ENCODE results near the gene INHBE.
"Not testable (repeated sequence)": the region's sequence is repeated elsewhere in the genome, so short reads cannot be mapped to it uniquely, and the experiment has no call there.

Gene INHBE, protein sequence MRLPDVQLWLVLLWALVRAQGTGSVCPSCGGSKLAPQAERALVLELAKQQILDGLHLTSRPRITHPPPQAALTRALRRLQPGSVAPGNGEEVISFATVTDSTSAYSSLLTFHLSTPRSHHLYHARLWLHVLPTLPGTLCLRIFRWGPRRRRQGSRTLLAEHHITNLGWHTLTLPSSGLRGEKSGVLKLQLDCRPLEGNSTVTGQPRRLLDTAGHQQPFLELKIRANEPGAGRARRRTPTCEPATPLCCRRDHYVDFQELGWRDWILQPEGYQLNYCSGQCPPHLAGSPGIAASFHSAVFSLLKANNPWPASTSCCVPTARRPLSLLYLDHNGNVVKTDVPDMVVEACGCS

DNA sequence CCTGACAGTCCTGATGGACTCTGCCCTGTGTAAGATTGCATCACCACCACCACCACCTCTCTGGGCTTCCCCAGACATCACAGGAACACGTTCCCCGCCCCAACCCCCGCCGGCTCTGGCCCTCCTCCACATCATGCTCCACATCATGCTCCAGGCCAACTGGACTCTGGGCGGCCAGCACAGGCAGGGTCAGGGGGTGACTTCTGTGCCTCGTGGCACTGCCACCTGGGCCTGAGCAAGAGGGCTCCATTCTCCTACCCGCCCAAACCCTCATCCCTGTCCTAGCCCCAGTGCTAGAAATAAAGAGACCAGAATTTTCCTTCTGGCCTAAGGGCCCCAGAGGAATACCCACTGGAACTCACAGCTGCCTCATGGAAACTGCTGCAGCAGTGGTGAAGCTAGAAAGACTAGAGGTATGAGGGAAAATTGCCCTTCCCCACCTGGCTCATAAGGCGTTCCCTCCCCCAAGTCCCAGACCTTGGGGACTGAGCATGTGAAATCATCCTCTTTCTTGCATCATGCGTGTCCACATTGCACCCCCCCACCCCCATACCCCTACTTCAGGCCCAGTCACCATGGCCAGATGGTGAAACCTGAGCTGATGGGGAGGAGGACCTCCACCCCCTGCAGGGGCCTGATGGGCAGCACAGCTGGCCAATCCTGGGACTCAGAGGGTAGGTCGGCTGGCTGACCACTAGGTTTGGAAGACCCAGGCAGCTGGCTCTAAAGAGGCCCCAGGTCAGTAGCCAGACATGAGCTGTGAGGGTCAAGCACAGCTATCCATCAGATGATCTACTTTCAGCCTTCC is at the start of gene INHBE:
TSS of gene INHBE (plus strand) at position 742 of the 808 bp plus-strand sequence. CDS start 230 bp downstream, outside the sequence.
- peak; percentile 81 for DNase-seq

DNA sequence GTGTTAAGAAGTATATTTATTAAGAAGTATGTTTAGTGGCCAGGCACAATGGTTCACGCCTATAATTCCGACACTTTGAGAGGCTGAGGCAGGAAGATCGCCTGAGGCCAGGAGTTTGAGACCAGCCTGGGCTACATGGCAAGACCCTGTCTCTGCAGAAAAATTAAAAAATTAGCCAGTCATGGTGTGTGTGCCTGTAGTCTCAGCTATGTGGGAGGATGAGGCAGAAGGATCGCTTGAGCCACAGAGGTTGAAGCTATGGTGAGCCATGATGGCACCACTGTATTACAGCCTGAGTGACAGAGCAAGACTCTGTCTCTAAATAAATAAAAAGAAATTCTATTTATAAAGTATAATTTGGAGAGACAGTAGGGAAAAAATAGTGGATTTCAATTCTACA is 44.6 kb upstream of the INHBE start:
- DNase-seq, result no peak

DNA sequence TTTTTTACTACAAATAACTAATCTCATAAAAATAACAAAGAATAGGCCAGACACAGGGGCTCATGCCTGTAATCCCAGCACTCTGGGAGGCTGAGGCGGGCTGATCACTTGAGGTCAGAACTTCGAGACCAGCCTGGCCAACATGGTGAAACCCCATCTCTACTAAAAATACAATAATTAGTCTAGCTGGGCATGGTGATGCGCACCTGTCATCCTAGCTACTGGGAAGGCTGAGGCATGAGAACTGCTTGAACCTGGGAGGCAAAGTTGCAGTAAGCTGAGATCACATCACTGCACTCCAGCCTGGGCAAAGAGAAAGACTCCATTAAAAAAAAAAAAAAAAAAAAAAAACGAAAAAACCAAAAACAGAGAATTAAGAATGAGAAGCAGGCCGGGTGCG is 40.9 kb upstream of the INHBE start:
- DNase-seq, result not testable (repeated sequence)

DNA sequence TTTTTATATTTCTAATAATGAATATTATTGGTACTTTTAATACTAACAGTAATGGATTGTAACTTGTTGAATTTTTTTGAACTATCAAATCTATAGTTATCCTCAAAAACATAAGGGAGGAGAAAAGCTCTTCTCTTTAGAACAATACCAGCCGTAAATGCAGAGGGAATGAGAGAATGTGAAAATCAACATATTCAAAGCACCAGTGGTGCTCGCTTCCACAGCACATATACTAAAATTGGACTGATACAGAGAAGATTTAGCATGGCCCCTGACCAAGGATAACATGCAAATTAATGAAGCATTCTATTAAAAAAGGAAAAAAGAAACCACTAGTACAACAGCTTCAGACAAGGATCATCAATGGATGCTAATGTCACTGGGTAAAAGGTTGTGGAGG is 40.0 kb upstream of the INHBE start:
- no peak for DNase-seq

DNA sequence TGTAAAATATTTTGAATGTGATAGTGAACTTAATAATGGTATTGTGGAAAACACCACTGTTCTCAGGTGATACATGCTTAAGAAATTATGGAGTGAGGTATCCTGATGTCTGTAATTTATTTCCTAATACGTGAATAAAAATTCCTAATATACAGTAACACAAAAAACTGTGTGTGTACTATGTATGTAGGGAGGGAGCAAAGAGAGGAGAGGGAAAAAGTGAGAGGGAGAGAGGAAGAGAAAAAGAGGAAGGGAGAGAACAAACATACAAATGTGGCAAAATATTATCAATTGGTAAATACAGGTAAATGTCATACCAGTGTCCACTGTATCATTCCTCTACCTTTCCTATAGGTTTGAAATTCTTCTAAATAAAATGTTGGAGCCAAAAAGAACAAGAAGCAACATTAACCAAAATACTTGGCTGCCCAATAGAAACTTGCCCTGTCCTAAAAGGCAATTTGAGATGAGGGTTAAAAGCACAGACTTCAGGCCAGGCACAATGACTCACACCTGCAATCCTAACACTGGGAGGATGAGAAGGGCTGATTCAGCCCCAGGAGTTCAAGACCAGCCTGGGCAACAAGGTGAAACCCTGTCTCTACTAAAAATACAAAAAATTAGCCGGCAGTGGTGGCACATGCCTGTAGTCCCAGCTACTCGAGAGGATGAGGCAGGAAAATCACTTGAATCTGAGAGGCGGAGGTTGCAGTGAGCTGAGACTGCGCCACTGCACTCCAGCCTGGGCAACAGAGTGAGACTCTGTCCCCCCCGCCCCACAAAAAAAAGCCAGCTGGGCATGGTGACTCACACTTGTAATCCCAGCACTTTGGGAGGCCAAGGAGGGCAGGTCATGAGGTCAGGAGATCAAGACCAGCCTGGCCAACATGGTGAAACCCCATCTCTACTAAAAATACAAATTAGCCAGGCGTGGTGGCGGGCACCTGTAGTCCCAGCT is 38.8 kb upstream of the INHBE start:
- DNase-seq, result no peak

DNA sequence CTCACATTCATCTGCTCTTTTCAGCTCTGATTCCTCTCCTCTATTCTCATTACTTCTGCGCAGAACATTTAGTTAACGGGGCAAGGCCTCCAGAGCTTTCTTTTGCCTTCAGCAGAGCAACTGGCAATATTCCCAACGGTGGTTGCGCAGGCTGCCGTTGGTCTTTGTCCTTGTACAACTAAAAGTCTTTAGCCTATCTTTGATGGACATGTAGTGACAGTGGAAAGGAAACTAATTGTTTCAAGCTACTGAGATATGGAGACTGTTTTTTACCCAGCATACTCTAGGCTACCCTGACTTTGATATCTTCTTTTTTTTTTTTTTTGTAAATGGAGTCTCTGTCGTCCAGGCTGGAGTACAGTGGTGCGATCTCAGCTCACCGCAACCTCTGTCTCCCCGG is 36.9 kb upstream of the INHBE start:
- DNase-seq, result no peak

DNA sequence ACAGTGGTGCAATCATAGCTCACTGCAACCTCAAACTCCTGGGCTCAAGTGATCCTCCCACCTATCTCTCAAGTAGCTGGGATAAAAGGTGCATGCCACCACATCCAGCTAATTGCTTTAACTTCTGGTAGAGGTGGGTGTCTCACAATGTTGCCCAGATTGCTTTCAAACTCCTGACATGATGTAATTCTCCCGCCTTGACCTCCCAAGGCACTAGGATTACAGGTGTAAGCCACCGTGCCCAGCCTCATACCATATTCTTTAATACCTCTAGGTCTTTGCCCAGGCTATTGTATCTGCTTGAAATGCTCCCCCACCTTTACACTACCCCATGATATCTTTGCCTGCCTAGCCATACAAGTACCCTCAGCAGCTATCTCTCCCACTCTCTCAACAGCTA is 35.6 kb upstream of the INHBE start:
- no peak for DNase-seq

DNA sequence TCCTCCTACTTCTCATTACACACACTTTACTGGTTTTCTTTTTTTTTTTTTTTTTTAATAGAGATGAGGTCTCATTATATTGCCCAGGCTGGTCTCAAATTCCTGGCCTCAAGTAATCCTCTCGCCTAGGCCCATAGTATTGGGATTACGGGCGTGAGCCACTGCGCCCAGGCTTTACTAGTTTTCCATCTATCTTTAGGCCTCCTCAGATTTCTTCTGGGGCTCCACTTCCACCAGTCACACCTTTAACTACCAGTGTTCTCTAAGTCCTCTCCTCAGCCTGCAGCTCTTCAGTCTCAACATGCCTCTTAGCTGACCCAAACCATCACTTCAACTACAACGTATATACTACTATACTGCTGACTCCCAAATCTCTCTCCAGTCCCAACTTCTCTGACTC is 34.6 kb upstream of the INHBE start:
- DNase-seq, result no peak

DNA sequence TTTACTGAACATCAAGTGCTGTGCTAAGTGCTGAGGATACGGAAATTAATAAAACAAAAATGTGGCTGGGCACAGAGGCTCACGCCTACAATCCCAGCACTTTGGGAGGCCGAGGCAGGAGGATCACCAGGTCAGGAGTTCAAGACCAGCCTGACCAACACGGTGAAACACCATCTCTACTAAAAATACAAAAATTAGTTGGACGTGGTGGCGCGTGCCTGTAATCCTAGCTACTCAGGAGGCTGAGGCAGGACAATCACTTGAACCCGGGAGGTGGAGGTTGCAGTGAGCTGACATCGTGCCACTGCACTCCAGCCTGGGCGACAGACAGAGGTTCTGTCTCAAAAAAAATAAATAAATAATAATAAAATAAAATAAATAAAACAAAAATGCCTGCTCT is 28.2 kb upstream of the INHBE start:
- not testable (repeated sequence) for DNase-seq

DNA sequence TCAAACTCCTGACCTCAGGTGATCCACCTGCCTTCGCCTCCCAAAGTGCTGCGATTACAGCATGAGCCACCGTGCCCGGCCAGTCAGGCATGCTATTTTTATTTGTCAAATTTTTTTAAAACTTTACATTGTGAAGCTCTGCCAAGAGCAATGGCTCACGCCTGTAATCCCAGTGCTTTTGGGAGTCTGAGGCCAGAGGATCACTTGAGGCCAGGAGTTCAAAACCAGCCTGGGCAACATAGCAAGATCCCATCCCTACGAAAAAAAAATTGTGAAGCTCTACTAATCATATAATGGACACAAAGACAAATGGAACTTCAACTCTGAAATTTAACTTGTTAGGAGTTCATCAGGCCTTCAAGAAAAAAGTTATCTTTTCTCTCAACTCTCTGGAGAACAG is 26.1 kb upstream of the INHBE start:
- DNase-seq, result no peak

DNA sequence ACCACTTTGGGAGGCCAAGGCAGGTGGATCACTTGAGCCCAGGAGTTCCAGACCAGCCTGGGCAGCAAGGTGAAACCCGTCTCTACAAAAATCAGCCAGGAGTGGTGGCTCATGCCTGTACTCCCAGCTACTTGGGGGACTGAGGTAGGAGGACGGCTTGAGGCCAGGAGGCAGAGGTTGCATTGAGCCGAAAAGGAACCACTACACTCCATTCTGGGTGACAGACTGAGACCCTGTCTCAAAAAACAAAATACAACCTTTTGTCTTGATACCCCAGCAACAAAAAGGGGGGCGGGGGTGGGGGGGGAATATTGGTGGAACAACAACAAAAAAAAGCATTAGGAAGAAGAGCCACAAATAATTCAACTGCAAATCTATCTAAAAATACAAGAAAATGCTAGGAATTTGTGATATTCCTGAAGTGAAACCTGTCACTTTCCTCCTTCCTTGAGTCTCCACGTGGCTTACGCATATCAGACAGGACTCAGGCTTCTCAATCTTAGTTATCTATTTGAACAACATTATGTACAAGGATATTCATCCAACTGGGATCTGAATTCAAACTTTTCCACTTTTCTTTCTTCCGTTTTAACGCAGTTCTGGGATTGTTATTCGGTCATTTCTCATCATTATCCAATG is 25.5 kb upstream of the INHBE start:
- DNase-seq, result no peak

DNA sequence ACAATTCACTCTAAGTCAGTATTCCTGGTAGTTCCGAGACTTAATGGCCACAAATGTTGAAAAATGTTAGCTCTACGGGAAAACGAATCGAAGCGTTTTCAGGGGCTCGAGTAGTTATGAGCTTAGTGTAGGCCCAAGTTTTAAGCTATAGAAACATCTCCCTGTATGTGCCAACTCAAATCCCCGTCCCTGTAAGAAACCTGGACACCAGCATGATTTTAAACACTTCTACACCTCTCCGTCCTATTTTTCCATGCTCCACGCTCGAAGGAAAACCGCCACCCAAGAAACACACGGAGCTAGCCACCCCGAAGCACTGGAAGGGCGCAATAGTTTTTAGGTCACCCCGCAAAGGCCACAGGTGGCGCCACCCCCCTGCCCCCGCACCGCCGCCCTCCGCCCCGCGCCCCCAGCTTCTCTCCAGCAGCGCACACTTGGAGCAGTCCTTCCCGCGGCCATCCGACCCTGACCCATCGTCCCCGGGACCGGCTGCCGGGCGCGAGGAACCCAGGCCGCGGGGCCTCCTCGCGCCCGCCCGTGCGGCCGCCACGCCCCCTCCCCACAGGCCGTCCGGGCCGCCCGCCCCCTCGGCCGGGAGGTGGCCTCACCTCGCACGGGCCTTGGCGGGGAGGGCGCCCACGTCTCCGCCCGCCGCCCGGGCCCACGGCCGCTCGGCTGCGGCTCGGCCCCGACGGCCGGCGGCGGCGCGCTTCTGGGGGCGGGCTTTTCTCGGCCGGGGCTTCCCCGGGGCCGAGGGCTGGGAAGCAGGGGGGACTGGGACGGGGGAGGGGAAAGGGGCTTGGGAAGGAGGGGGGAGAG is 24.8 kb upstream of the INHBE start:
- peak; percentile 56 for DNase-seq

DNA sequence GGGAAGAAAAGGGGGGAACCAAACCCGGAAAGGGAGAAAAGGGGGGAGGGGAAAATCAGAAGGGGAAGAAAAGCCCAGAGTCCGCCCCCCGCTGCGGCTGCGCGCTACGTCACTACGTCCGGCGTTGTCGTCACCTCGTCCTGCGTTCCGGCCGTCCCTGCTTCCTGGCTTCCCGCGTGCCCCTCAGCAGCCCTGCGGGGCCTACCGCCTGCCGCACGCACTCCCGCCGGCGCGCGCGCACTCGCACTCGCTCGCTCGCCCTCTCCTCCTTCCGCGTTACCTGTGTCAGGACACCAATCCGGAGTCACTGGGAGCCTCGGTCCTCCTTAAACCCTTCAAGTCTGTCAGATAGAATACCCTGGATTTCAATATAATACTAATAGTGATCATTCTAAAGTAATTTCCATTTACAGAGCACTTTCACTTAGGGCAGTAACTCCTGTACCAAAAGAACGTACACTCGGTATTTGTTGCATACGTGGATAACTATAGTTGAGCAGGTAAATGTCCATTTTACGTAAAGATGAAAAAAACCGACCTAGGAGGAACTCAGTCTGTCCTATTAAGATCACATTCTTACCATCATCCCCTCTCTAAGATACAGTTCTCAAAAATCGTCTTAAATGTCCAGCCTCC is 24.1 kb upstream of the INHBE start, which contains the start of gene R3HDM2:
TSS of gene R3HDM2 (minus strand) at position 113 of the 636 bp plus-strand sequence. CDS start 120,615 bp downstream, outside the sequence.
- DNase-seq, result peak; percentile 91

DNA sequence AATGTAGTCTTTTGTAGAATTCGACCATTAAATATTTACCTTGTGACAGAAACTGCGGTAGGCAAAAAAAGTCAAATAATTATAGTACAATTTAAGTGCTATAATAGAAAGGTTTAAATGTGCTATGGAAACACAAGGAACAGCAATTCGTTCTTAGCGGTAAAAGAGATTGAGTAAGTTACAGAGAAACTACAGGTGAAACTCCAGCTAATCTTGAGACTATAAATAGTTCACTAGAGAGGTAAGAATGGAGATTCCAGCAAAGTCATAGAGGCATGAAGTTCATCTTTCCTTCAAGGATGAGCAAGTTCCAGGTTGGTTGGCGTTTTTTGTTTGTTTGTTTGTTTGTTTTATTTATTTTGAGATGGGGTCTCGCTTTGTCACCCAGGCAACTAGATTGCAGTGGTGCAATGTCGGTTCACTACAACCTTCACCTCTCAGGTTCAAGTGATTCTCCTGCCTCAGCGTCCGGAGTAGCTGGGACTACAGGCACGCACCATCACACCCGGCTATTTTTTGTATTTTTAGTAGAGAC is 23.4 kb upstream of the INHBE start:
- DNase-seq, result no peak

DNA sequence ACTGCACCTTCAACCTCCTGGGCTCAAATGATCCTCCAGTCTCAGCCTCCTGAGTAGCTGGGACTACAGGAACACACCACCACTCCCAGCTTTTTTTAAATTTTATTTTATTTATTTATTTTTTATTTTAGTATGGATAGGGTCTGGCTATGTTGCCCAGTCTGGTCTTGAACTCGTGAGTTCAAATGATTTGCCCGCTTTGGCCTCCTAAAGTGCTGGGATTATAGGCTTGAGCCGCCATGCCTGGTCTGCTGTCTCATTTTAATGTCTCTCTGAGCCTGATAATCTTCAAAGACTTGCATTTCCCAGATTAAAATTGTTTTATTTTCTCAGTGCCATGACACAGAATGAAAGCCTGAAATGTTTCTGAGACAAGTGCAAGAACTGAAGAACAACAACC is 21.7 kb upstream of the INHBE start:
- no peak for DNase-seq

DNA sequence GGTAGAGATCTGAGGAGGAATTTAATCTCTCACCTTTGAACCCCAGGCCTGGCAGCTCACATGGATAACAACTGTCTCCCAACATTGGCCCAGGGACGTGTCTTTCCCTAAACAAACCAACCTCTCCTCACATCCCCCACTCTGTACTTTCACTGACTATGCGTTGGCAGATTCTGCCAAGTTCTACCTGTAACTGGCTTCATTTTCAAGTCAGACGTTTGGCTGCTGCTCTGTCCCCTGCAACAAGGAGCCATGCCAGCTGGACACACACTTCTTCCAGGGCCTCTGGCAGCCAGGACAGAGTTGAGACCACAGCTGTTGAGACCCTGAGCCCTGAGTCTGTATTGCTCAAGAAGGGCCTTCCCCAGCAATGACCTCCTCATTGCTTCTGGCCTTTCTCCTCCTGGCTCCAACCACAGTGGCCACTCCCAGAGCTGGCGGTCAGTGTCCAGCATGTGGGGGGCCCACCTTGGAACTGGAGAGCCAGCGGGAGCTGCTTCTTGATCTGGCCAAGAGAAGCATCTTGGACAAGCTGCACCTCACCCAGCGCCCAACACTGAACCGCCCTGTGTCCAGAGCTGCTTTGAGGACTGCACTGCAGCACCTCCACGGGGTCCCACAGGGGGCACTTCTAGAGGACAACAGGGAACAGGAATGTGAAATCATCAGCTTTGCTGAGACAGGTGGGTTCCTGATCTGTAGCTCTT is 20.4 kb upstream of the INHBE start, which contains the start of gene INHBC:
TSS of gene INHBC (plus strand) at position 268 of the 707 bp plus-strand sequence. CDS start at position 371, 103 bp downstream.
- no peak for DNase-seq

DNA sequence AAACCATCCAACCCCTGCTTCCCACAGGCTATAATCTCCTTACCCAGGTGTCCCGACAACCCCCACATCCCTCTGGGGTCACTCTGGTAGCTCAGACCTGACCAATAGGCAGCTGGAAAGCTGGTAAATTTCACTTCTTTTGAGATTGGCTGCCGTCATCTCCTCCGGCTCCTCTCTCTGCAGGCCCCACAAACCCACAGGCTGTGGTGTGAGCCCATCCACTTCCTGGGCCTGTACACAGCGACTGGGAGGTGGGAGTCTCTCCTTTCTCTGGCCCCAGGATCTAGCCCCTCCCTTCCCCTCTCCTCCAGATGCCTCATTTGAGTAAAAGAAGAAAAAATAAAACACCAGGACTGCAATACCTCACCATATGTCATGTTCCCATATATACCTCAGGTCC is 19.8 kb upstream of the INHBE start:
- DNase-seq, result no peak

DNA sequence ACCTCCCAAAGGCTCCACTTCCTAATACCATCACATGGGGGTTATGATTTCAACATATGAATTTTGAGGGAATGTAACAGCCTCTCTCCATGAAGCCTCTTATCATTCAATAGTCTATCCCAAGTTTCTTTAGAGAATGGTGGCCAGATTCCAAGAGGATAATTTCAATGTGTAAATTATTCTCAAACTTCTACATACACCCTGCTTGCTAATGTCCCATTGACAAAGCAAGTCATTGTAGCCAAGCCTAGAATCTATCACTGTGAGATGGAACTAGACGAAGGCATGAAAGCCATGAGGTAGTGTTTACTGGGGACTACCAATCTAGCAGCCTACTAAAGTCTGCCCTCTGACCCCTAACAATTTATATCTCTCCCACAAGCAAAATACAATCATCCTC is 16.7 kb upstream of the INHBE start:
- DNase-seq, result no peak

DNA sequence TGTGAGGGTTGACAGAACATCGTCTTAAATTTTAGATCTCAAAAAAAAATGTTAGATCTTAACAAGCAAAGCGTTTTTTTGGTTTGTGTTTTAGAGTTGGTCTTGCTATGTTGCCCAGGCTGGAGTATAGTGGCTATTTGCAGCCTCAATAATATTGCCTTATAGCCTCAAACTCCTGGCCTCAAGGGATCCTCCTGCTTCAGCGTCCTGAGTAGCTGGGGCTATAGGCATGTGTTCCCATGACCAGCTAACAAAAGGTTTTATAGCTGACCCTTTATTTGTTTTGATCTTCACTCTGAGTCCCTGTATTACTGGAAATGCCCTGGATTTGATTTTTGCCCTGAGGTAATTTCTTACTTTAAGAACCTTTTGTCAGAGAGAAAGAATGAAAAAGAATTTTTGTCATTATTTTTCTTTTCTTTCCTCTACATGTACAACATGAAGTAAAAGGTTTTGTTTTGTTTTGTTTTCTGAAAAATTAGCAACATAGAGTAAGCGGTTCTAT is 15.3 kb upstream of the INHBE start:
- no peak for DNase-seq

DNA sequence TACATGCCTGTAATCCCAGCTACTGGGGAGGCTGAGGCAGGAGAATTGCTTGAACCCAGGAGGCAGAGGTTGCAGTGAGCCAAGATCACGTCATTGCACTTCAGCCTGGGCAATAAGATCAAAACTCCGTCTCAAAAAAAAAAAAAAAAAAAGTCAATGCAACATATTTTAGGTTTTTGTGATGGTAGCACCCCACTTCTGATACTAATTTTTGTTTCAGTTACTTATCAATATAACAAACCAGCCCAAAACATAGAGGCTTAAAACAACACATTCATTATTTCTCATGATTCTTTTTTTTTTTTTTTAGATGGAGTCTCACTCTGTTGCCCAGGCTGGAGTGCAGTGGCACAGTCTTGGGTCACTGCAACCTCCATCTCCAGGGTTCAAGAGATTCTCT is 13.7 kb upstream of the INHBE start:
- not testable (repeated sequence) for DNase-seq
